K562 (cell line): ENCODE results near the gene PPP1R12C. TPM values are rescaled to one million over a fixed set of nuclear protein-coding genes. Genes with fewer than 3 reads are reported as not detected.

Experiments used
- CBX5 ChIP-seq: IDR thresholded peaks from 2 replicates; pipeline ENCODE4 v1.6.1; 2014; ENCODE audit warnings: low read depth, borderline replicate concordance
- FOXA1 ChIP-seq: fragments of 450-650 bp; IDR thresholded peaks from 2 replicates; pipeline ENCODE4 v1.6.1; 2016; ENCODE audit warnings: mild to moderate bottlenecking, borderline replicate concordance
- JUN ChIP-seq, 2 experiments: sonication (generic) in 1 of 2; formaldehyde crosslinking in 1 of 2; IDR thresholded peaks; 2 replicates each; pipeline versions ENCODE4 v1.6.1 to v1.8.0; 2012 to 2022; ENCODE audit warnings: borderline replicate concordance in 2 of 2, mild to moderate bottlenecking in 2 of 2, improper control_type of control experiment in 1 of 2, low read depth in 1 of 2, low read length in 1 of 2, missing genetic modification reagents in 1 of 2
- LEF1 ChIP-seq: fragments of 450-650 bp; IDR thresholded peaks from 2 replicates; pipeline ENCODE4 v1.6.1; 2016; ENCODE audit warnings: mild to moderate bottlenecking
- NR2F6 ChIP-seq: fragments of 450-650 bp; formaldehyde crosslinking; IDR thresholded peaks from 2 replicates; pipeline ENCODE4 v1.4.0; 2020; ENCODE audit warnings: mild to moderate bottlenecking
- POLR2G ChIP-seq: fragments of 200-400 bp; formaldehyde crosslinking; IDR thresholded peaks from 2 replicates; pipeline ENCODE4 v1.6.1; 2017; ENCODE audit warnings: low read depth, mild to moderate bottlenecking, antibody characterized with exemption, low read length, moderate library complexity
- PPARD ChIP-seq: fragments of 250-450 bp; sonication (Bioruptor Pico); IDR thresholded peaks from 2 replicates; pipeline ENCODE4 v1.8.0; 2022; ENCODE audit warnings: inconsistent platforms, mild to moderate bottlenecking, moderate library complexity
- RBM17 ChIP-seq: fragments of 200-400 bp; formaldehyde crosslinking; IDR thresholded peaks from 2 replicates; pipeline ENCODE4 v1.6.1; 2017; ENCODE audit warnings: low read depth, mild to moderate bottlenecking, low read length, borderline replicate concordance
- RCOR1 ChIP-seq, 2 experiments: IDR thresholded peaks; 2 replicates each; pipeline ENCODE4 v1.6.1; 2012; ENCODE audit warnings: low read depth in 2 of 2, low read length in 2 of 2, borderline replicate concordance in 1 of 2, improper control_type of control experiment in 1 of 2
- SRSF3 ChIP-seq: fragments of 200-400 bp; formaldehyde crosslinking; IDR thresholded peaks from 2 replicates; pipeline ENCODE4 v1.6.1; 2016; ENCODE audit warnings: mild to moderate bottlenecking, low read length, moderate library complexity; ENCODE audit not compliant: insufficient read depth
- TCF3 ChIP-seq: sonication (generic); formaldehyde crosslinking; IDR thresholded peaks from 2 replicates; pipeline ENCODE4 v1.4.0; 2020; ENCODE audit warnings: mild to moderate bottlenecking, missing genetic modification reagents
- TCF7 ChIP-seq: sonication (generic); IDR thresholded peaks from 2 replicates; pipeline ENCODE4 v1.6.1; 2016; ENCODE audit warnings: antibody characterized with exemption, borderline replicate concordance
- polyA plus RNA-seq, 8 experiments: library from polyadenylated mRNA; depleted of rRNA in 4 of 8; stranded (reverse) in 5 of 8; unstranded in 3 of 8; fragments of >200 nt; fragmentation: Nextera tagmentation in 2 of 8; fragmentation: Illumina TruSeq in 1 of 8; extraction: Ambion mirVana in 2 of 8; extraction: Trizol in 1 of 8; gene quantifications; 2 replicates each; pipeline versions ENCODE4 v1.2.1 to v1.2.3, GENCODE V29; 2011 to 2014; ENCODE audit warnings: inconsistent platforms in 1 of 8, missing spikeins in 1 of 8
- total RNA-seq, 7 experiments: library from RNA; depleted of rRNA in 6 of 7; stranded (reverse); fragments of >200 nt in 6 of 7; fragmentation: Illumina TruSeq in 2 of 7; extraction: Trizol in 2 of 7; gene quantifications; 2 replicates each; pipeline versions ENCODE4 v1.2.1 to v1.2.3, GENCODE V29; 2011 to 2021; ENCODE audit warnings: low replicate concordance in 1 of 7
- TF ChIP-seq, protein P1 (sequence below): sonication (generic); formaldehyde crosslinking; IDR thresholded peaks from 2 replicates; pipeline ENCODE4 v1.8.1; 2023; ENCODE audit warnings: mild to moderate bottlenecking, missing genetic modification reagents
- TF ChIP-seq, protein P2 (sequence below), 3 experiments: fragments of 200-800 bp in 1 of 3; fragments of 250-450 bp in 1 of 3; fragments of 450-650 bp in 1 of 3; sonication (Bioruptor Pico) in 1 of 3; sonication (Bioruptor generic) in 1 of 3; formaldehyde crosslinking in 1 of 3; IDR thresholded peaks; 2 replicates each; pipeline versions ENCODE4 v1.6.1 to v1.8.0; 2016 to 2022; ENCODE audit warnings: mild to moderate bottlenecking in 2 of 3, missing genetic modification characterization in 2 of 3, missing compliant biosample characterization in 1 of 3, moderate library complexity in 1 of 3
- TF ChIP-seq, protein P3 (sequence below): sonication (generic); formaldehyde crosslinking; IDR thresholded peaks from 2 replicates; pipeline ENCODE4 v1.4.0; 2020; ENCODE audit warnings: mild to moderate bottlenecking, missing genetic modification reagents
- TF ChIP-seq, protein P4 (sequence below): fragments of 450-650 bp; conservative IDR thresholded peaks from 2 replicates; pipeline ENCODE4 v1.6.1; 2016; ENCODE audit warnings: missing genetic modification characterization, low read depth, mild to moderate bottlenecking, control low read depth, missing compliant biosample characterization

Gene PPP1R12C
- total and polyA plus RNA-seq, 9 of the 15 experiments (the other 6 are each of a cell fraction or from before 2014, with no cell fraction given), result 1.8 to 136 (median 33.7) TPM

DNA sequence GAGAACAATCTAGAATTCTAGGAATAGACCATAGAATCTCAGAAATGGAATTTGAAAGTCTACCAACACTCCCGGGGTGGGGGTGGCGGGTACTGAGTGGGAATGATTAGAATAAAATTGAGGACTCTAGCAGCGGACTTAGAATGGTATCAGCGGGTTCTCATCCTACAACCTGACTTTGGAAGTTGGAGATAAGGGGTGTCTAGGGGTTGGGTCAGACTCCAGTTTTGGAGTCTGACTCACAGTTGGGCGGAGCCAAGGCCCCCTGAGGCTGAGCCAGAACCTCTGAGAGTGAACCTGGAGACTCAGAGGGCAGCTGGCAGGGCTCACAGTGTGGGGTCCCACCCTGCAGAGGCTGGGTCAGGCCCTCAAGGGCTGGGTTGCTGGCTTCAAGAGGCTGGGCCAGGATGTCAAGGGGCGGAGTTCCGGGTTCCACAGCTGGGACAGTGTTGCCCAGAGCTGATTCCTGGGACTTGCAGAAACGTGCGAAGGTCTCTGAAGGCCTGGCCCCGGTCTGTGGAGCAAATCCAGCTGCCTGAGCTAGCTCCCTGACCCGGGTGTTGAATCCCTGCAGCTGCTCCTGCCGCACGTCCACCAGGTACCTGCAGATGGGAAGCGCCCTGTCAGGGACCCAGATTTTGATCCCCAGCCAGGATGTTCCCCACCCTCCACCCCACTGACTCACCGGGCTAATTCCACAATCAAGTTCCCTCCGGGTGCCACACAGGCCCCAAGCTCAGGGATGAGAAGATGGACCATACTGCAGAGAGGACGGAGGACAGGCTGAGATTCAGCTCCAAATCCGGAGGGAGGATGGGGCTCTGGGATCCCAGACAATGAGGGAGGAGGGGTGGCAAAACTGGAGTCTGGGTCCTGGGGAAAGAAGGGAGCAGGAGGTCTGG, 41.7 kb upstream of the PPP1R12C start (continued):
- TF ChIP-seq, protein P1, sequence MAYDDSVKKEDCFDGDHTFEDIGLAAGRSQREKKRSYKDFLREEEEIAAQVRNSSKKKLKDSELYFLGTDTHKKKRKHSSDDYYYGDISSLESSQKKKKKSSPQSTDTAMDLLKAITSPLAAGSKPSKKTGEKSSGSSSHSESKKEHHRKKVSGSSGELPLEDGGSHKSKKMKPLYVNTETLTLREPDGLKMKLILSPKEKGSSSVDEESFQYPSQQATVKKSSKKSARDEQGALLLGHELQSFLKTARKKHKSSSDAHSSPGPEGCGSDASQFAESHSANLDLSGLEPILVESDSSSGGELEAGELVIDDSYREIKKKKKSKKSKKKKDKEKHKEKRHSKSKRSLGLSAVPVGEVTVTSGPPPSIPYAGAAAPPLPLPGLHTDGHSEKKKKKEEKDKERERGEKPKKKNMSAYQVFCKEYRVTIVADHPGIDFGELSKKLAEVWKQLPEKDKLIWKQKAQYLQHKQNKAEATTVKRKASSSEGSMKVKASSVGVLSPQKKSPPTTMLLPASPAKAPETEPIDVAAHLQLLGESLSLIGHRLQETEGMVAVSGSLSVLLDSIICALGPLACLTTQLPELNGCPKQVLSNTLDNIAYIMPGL, result no peak
- TF ChIP-seq, protein P2, sequence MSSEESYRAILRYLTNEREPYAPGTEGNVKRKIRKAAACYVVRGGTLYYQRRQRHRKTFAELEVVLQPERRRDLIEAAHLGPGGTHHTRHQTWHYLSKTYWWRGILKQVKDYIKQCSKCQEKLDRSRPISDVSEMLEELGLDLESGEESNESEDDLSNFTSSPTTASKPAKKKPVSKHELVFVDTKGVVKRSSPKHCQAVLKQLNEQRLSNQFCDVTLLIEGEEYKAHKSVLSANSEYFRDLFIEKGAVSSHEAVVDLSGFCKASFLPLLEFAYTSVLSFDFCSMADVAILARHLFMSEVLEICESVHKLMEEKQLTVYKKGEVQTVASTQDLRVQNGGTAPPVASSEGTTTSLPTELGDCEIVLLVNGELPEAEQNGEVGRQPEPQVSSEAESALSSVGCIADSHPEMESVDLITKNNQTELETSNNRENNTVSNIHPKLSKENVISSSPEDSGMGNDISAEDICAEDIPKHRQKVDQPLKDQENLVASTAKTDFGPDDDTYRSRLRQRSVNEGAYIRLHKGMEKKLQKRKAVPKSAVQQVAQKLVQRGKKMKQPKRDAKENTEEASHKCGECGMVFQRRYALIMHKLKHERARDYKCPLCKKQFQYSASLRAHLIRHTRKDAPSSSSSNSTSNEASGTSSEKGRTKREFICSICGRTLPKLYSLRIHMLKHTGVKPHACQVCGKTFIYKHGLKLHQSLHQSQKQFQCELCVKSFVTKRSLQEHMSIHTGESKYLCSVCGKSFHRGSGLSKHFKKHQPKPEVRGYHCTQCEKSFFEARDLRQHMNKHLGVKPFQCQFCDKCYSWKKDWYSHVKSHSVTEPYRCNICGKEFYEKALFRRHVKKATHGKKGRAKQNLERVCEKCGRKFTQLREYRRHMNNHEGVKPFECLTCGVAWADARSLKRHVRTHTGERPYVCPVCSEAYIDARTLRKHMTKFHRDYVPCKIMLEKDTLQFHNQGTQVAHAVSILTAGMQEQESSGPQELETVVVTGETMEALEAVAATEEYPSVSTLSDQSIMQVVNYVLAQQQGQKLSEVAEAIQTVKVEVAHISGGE (CRISPR knock-in tag; IDR thresholded peaks at IDR 0.05), result 0 out of 6 replicates have a peak, but pooled peaks of 1 of the 3 experiments have one; percentile 15
- TF ChIP-seq TCF3 (CRISPR knock-in tag) (peak; percentile 87), PPARD (no peak), TCF7 (no peak), POLR2G (peak; percentile 91), JUN (IDR thresholded peaks at IDR 0.05; ENCODE audit: borderline replicate concordance, low read depth, low read length) (peak; percentile 100), JUN (CRISPR knock-in tag; IDR thresholded peaks at IDR 0.05; ENCODE audit: borderline replicate concordance) (peak; percentile 100), FOXA1 (no peak), NR2F6 (CRISPR knock-in tag) (no peak), RBM17 (no peak), SRSF3 (no peak), CBX5 (no peak), RCOR1 (IDR thresholded peaks at IDR 0.05; ENCODE audit: borderline replicate concordance in 1 of 2, low read depth in 2 of 2, low read length in 2 of 2) (peak in 1 of 2 experiments; percentile 92; a peak in 2 of 4 replicates), LEF1 (peak; percentile 73)
- TF ChIP-seq, protein P3, sequence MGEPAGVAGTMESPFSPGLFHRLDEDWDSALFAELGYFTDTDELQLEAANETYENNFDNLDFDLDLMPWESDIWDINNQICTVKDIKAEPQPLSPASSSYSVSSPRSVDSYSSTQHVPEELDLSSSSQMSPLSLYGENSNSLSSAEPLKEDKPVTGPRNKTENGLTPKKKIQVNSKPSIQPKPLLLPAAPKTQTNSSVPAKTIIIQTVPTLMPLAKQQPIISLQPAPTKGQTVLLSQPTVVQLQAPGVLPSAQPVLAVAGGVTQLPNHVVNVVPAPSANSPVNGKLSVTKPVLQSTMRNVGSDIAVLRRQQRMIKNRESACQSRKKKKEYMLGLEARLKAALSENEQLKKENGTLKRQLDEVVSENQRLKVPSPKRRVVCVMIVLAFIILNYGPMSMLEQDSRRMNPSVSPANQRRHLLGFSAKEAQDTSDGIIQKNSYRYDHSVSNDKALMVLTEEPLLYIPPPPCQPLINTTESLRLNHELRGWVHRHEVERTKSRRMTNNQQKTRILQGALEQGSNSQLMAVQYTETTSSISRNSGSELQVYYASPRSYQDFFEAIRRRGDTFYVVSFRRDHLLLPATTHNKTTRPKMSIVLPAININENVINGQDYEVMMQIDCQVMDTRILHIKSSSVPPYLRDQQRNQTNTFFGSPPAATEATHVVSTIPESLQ, result no peak; the same call in 1 of the 2 replicates
- TF ChIP-seq, protein P4, sequence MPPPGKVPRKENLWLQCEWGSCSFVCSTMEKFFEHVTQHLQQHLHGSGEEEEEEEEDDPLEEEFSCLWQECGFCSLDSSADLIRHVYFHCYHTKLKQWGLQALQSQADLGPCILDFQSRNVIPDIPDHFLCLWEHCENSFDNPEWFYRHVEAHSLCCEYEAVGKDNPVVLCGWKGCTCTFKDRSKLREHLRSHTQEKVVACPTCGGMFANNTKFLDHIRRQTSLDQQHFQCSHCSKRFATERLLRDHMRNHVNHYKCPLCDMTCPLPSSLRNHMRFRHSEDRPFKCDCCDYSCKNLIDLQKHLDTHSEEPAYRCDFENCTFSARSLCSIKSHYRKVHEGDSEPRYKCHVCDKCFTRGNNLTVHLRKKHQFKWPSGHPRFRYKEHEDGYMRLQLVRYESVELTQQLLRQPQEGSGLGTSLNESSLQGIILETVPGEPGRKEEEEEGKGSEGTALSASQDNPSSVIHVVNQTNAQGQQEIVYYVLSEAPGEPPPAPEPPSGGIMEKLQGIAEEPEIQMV (tag), result no peak
